ENCODE results near the gene YDJC. TPM values are rescaled to one million over a fixed set of nuclear protein-coding genes. Genes with fewer than 3 reads are reported as not detected.

YDJC gene
- total and polyA plus RNA-seq, 2 of the 8 experiments (the other 6 are each of a cell fraction or from before 2014, with no cell fraction given) = 36.7 to 45.2 TPM

- FAIRE-seq (no peak), DNase-seq (ENCODE audit: low read depth in 1 of 2, low spot score in 2 of 2) (no peak)
- Histone ChIP-seq H3K23ac (ENCODE audit: insufficient read length) (no peak overlapping the region), H3K27me3 (replicated peaks in 1 of 4; ENCODE audit: control insufficient read depth in 3 of 4, extremely low read depth in 1 of 4, insufficient read depth in 3 of 4, low read length in 3 of 4) (no peaks in the 10 kb centered on the region), H4K91ac (replicated peaks; ENCODE audit: insufficient read length, low read length) (no peak overlapping the region), H3K4me3 (ENCODE audit: extremely low read depth in 1 of 4, insufficient read depth in 2 of 4, low read depth in 3 of 4, low read length in 4 of 4) (no peak overlapping the region), H3K27ac (ENCODE audit: low read depth, low read length) (no peak overlapping the region), H3K4me2 (ENCODE audit: insufficient read depth in 1 of 2, low read depth in 2 of 2, low read length in 2 of 2) (no peak overlapping the region), H4K5ac (ENCODE audit: insufficient read length, low read depth, low read length) (no peak overlapping the region), H4K20me1 (replicated peaks in 1 of 2; ENCODE audit: control insufficient read depth in 1 of 2, insufficient read depth in 2 of 2, low read length in 2 of 2) (peaks cover 2 to 9% of the 10 kb centered on the region in 2 experiments), H3K9me3 (ENCODE audit: insufficient read depth in 2 of 2, low read depth in 1 of 2, low read length in 1 of 2) (peaks cover 0 to 12% of the 10 kb centered on the region in 2 experiments; a peak in 1 of 4 replicates), H2AFZ (ENCODE audit: low read length) (no peak overlapping the region), H2BK15ac (ENCODE audit: low read length) (no peak overlapping the region), H3K23me2 (ENCODE audit: low read depth, low read length) (no peaks in the 10 kb centered on the region), H3K18ac (ENCODE audit: extremely low read depth, low read length) (no peak overlapping the region), H3K4me1 (replicated peaks in 1 of 4; ENCODE audit: control insufficient read depth in 3 of 4, insufficient read depth in 4 of 4, low read length in 3 of 4) (no peaks in the 10 kb centered on the region), H2BK5ac (ENCODE audit: low read depth, low read length) (no peak overlapping the region), H2BK12ac (ENCODE audit: low read depth, low read length) (no peak overlapping the region), H3K56ac (replicated peaks; ENCODE audit: insufficient read length, low read depth, low read length) (no peak overlapping the region), H3K4ac (replicated peaks; ENCODE audit: insufficient read length, low read depth, low read length) (no peak overlapping the region), H3K14ac (ENCODE audit: insufficient read length) (no peak overlapping the region), H2BK120ac (replicated peaks; ENCODE audit: low read depth, low read length) (no peak overlapping the region), H3K79me1 (ENCODE audit: low read depth, low read length) (no peaks in the 10 kb centered on the region), H3K9ac (replicated peaks in 1 of 4; ENCODE audit: extremely low read depth in 1 of 4, low read depth in 3 of 4, low read length in 3 of 4) (no peak overlapping the region), H3K36me3 (ENCODE audit: control insufficient read depth in 2 of 4, insufficient read depth in 4 of 4, low read length in 3 of 4) (peaks cover 3 to 11% (median 6%) of the 10 kb centered on the region in 4 experiments; a peak in 4 of 8 replicates), H3K79me2 (ENCODE audit: control insufficient read depth in 1 of 2, insufficient read depth in 2 of 2, low read length in 2 of 2) (no peaks in the 10 kb centered on the region), H2BK20ac (ENCODE audit: low read length) (no peak overlapping the region), H4K8ac (ENCODE audit: extremely low read depth, insufficient read depth, low read length) (no peak overlapping the region; the same call in 1 of the 2 replicates), H2AK5ac (ENCODE audit: low read depth, low read length) (no peak overlapping the region)
- ChIA-PET CTCF (ENCODE audit: partially characterized antibody) (interaction anchor here (0.6 kb wide), 2 partner anchors 44 to 85 kb away, joined by 3 read pairs; no protein-coding TSS in a partner anchor), POLR2A (ENCODE audit: partially characterized antibody) (interaction anchor here (1.4 to 1.6 kb wide), 2 partner anchors 15 to 71 kb away, joined by 3 to 4 read pairs; no protein-coding TSS in a partner anchor)
- WGBS, 2 experiments (ENCODE audit: extremely low coverage in 1 of 2, insufficient coverage in 1 of 2, insufficient read length in 1 of 2, insufficient replicate concordance in 2 of 2, low coverage in 1 of 2, low lambda C conversion rate in 2 of 2, missing lambda C conversion rate in 1 of 2) = 70% methylated on average over 4 of the region's 4 CpGs; no CpG with 5 or more reads in 1 of the 2 experiments
- TF ChIP-seq GTF2F1 (IDR thresholded peaks at IDR 0.05; ENCODE audit: borderline replicate concordance, low read depth, low read length) (no peak), KDM5A (IDR thresholded peaks at IDR 0.05; ENCODE audit: low read length) (no peak), TBP (IDR thresholded peaks at IDR 0.05; ENCODE audit: low read depth, low read length) (no peak), POLR2AphosphoS5 (IDR thresholded peaks at IDR 0.05; ENCODE audit: low read depth, low read length) (no peak), CBX5 (IDR thresholded peaks at IDR 0.05; ENCODE audit: low read depth, low read length) (no peak), SP2 (IDR thresholded peaks at IDR 0.05; ENCODE audit: low read length) (no peak), SAP30 (IDR thresholded peaks at IDR 0.05; ENCODE audit: insufficient read depth, insufficient replicate concordance, low read length) (no peak)
These were observed 49.6 kb upstream of the YDJC start for GRCh38 chr22:21679383-21679782.

All from H1 (cell line).